ENCODE measurements around the gene PTCD2.

DNA sequence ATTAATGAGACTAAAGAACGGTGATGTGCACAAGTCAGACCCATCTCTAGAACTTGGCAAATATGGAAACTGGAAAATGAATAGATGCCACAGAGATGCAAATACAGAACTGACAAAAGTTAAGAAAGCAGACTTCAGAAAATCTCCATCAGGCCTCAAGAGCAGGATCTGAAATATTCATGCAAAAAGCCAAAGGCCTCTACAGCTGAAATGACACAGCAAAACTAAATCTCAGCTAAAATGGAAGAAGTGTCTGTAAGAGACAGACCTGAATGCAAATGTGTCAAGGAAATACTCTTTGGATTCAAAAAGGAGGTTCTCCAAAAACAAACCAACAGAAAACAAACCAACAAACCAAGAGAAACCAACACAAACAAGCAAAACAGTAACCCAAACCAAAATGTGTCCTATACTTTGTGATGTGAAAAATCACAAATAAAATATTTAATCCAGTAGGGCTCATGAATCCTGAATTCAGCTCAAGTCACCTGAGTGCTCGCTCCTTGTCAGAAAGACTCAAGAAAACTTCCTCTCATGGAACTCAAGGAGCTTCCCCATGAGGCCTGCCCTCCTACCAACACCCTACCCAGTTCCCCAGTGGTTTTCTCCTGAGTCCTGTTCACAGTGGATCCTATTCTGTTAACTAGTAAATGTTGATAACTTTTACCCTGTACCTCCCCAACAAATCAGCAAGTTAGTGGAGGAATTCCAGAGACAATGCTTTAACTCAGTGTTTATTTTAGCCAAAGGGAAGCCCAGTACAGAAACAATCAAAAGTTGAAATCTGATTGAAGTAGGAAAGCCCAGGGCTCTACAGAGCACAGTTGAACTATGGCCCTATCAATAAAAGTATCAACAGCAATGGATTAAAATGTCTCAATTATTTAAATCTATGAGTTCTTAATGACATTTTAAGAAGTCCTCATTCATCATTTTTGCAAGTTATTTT lies 14.7 kb upstream of the PTCD2 start:
- TF ChIP-seq, protein P1, sequence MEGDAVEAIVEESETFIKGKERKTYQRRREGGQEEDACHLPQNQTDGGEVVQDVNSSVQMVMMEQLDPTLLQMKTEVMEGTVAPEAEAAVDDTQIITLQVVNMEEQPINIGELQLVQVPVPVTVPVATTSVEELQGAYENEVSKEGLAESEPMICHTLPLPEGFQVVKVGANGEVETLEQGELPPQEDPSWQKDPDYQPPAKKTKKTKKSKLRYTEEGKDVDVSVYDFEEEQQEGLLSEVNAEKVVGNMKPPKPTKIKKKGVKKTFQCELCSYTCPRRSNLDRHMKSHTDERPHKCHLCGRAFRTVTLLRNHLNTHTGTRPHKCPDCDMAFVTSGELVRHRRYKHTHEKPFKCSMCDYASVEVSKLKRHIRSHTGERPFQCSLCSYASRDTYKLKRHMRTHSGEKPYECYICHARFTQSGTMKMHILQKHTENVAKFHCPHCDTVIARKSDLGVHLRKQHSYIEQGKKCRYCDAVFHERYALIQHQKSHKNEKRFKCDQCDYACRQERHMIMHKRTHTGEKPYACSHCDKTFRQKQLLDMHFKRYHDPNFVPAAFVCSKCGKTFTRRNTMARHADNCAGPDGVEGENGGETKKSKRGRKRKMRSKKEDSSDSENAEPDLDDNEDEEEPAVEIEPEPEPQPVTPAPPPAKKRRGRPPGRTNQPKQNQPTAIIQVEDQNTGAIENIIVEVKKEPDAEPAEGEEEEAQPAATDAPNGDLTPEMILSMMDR (IDR thresholded peaks at IDR 0.05; ENCODE audit: low read depth, low read length, poor library complexity, severe bottlenecking): no peak
- no peak for TF ChIP-seq EZH2phosphoT487 (IDR thresholded peaks at IDR 0.05; ENCODE audit: borderline replicate concordance, low read length)

Data from DOHH2 (cell line).